ENCODE measurements around the gene USP40. TPM values are rescaled to one million over a fixed set of nuclear protein-coding genes. Genes with fewer than 3 reads are reported as not detected.

Gene USP40
- total and polyA plus RNA-seq, 9 of the 15 experiments (the other 6 are each of a cell fraction or from before 2014, with no cell fraction given), result 5.5 to 15.0 (median 9.3) TPM

DNA sequence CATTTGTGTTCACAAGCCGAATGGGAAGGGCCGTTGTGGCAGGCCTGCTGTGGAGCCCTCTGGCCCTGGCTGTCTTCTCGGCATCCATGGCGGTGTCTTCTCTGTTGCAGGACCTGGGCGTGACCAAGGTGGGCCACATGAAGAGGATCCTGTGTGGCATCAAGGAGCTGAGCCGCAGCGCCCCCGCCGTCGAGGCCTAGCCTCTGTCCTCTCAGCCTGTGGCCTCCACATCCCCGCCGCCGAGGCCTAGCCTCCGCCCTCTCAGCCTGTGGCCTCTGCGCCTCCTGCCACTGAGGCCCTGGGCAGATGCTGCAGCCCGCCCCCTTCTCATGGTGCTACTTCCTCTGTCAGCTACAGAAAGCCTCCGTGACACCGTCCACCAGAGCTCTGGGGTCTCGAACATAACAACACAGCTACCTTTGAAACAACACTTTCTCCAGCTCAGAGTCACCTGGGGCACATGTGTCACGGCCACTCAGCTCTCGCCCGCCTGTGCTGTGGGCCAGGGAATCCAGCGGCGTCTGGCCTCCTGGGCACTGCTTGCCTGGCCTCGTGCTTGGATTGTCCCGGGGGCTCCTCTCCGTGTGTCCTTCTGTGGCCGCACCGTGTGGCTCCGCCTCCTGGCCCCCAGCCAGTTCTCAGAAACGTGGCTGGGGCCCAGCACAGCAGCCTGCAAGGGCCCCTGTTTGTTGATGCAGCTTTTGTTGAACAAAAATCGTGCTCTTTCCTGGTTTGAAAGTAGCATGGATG is 97.1 kb downstream of the USP40 start (continued):
- TF ChIP-seq GATA2 (CRISPR knock-in tag; IDR thresholded peaks at IDR 0.05) (no peak), XRCC4 (IDR thresholded peaks at IDR 0.05; ENCODE audit: extremely low read depth, insufficient read depth, insufficient read length) (no peak), KAT2B (IDR thresholded peaks at IDR 0.05; ENCODE audit: low read depth, low read length) (no peak), NR3C1 (CRISPR knock-in tag; IDR thresholded peaks at IDR 0.05) (no peak), FIP1L1 (IDR thresholded peaks at IDR 0.05; ENCODE audit: low read depth, low read length, poor library complexity, severe bottlenecking) (no peak), ZNF785 (CRISPR knock-in tag; IDR thresholded peaks at IDR 0.05) (no peak), L3MBTL2 (IDR thresholded peaks at IDR 0.05) (peak; percentile 35; the same call in 1 of the 2 replicates), EP400 (IDR thresholded peaks at IDR 0.05) (peak; percentile 27; the same call in 1 of the 2 replicates), NFIC (IDR thresholded peaks at IDR 0.05) (peak; percentile 93), ZFP30 (CRISPR knock-in tag; IDR thresholded peaks at IDR 0.05; ENCODE audit: borderline replicate concordance) (no peak), POLR2G (IDR thresholded peaks at IDR 0.05; ENCODE audit: low read depth, low read length) (0 out of 2 replicates have a peak, but pooled peaks have one; percentile 19)
- TF ChIP-seq, protein P1, sequence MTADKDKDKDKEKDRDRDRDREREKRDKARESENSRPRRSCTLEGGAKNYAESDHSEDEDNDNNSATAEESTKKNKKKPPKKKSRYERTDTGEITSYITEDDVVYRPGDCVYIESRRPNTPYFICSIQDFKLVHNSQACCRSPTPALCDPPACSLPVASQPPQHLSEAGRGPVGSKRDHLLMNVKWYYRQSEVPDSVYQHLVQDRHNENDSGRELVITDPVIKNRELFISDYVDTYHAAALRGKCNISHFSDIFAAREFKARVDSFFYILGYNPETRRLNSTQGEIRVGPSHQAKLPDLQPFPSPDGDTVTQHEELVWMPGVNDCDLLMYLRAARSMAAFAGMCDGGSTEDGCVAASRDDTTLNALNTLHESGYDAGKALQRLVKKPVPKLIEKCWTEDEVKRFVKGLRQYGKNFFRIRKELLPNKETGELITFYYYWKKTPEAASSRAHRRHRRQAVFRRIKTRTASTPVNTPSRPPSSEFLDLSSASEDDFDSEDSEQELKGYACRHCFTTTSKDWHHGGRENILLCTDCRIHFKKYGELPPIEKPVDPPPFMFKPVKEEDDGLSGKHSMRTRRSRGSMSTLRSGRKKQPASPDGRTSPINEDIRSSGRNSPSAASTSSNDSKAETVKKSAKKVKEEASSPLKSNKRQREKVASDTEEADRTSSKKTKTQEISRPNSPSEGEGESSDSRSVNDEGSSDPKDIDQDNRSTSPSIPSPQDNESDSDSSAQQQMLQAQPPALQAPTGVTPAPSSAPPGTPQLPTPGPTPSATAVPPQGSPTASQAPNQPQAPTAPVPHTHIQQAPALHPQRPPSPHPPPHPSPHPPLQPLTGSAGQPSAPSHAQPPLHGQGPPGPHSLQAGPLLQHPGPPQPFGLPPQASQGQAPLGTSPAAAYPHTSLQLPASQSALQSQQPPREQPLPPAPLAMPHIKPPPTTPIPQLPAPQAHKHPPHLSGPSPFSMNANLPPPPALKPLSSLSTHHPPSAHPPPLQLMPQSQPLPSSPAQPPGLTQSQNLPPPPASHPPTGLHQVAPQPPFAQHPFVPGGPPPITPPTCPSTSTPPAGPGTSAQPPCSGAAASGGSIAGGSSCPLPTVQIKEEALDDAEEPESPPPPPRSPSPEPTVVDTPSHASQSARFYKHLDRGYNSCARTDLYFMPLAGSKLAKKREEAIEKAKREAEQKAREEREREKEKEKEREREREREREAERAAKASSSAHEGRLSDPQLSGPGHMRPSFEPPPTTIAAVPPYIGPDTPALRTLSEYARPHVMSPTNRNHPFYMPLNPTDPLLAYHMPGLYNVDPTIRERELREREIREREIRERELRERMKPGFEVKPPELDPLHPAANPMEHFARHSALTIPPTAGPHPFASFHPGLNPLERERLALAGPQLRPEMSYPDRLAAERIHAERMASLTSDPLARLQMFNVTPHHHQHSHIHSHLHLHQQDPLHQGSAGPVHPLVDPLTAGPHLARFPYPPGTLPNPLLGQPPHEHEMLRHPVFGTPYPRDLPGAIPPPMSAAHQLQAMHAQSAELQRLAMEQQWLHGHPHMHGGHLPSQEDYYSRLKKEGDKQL (CRISPR knock-in tag; IDR thresholded peaks at IDR 0.05; ENCODE audit: borderline replicate concordance), result no peak
- TF ChIP-seq, protein P2, sequence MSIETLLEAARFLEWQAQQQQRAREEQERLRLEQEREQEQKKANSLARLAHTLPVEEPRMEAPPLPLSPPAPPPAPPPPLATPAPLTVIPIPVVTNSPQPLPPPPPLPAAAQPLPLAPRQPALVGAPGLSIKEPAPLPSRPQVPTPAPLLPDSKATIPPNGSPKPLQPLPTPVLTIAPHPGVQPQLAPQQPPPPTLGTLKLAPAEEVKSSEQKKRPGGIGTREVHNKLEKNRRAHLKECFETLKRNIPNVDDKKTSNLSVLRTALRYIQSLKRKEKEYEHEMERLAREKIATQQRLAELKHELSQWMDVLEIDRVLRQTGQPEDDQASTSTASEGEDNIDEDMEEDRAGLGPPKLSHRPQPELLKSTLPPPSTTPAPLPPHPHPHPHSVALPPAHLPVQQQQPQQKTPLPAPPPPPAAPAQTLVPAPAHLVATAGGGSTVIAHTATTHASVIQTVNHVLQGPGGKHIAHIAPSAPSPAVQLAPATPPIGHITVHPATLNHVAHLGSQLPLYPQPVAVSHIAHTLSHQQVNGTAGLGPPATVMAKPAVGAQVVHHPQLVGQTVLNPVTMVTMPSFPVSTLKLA (conservative IDR thresholded peaks at IDR 0.05), result 0 out of 4 replicates have a peak, but pooled peaks of 1 of the 2 experiments have one; percentile 30
